K562 (cell line): ENCODE results near the gene TMEM178A. TPM values are rescaled to one million over a fixed set of nuclear protein-coding genes. Genes with fewer than 3 reads are reported as not detected.

Experiments
- ATAC-seq: fragments of 200-7000 bp; cut with Tn5 transposase; 3 replicates; pipeline ENCODE4 v1.9.1; 2020; ENCODE audit warnings: moderate library complexity
- BruUV-seq: library from RNA; stranded (reverse); fragments of 400-500 nt; replicated peaks from 2 replicates; lab custom pipeline; 2021; lab: Mats Ljungman, UMichigan
- CTCF ChIA-PET: fragments of 300-600 bp; formaldehyde crosslinking; extraction: SDS; loops from one replicate; lab custom pipeline; 2021; ENCODE audit warnings: low intra/inter-chr PET ratio; lab: Yijun Ruan, JAX
- POLR2A ChIA-PET: fragments of 300-600, 350-650 bp; sonication (Branson Sonifier 250); formaldehyde crosslinking; extraction: SDS; loops from one replicate; lab custom pipeline; 2021; ENCODE audit warnings: antibody characterized with exemption, inconsistent platforms; lab: Yijun Ruan, JAX
- DNase-seq, 4 experiments: peaks; one replicate each; pipeline versions ENCODE4 v3.0.0 to v3.0.0-alpha.2; 2011 to 2018; ENCODE audit warnings: low spot score in 3 of 4, mixed read lengths in 3 of 4; ENCODE audit errors: extremely low read depth in 1 of 4
- FAIRE-seq: peaks from 2 replicates; lab custom pipeline; 2011; peaks lifted over from hg19 to GRCh38; lab: Jason Lieb, UNC
- H2AFZ ChIP-seq: 2 replicates; pipeline ENCODE4 v1.6.0; 2011; ENCODE audit warnings: low read depth, low read length, control low read depth, inconsistent platforms
- H3K27ac ChIP-seq: fragments of 200-600 bp; 3 replicates; pipeline ENCODE4 v1.8.0; 2011; ENCODE audit warnings: low read depth, mild to moderate bottlenecking, control low read depth, inconsistent platforms, low read length, moderate library complexity, mixed read lengths; ENCODE audit errors: extremely low read depth
- H3K27me3 ChIP-seq, 2 experiments: fragments of 300-600 bp in 1 of 2; 2 replicates in 1 of 2; 3 replicates in 1 of 2; pipeline versions ENCODE4 v1.6.0 to v1.8.0; 2011; ENCODE audit warnings: inconsistent platforms in 2 of 2, low read length in 2 of 2, mild to moderate bottlenecking in 1 of 2, mixed read lengths in 1 of 2, moderate library complexity in 1 of 2; ENCODE audit not compliant: control insufficient read depth in 2 of 2, insufficient read depth in 2 of 2
- H3K36me3 ChIP-seq: fragments of 300-600 bp; 3 replicates; pipeline ENCODE4 v1.8.0; 2011; ENCODE audit warnings: mild to moderate bottlenecking, low read length, inconsistent platforms; ENCODE audit not compliant: control insufficient read depth, insufficient read depth
- H3K4me1 ChIP-seq, 2 experiments: fragments of 200-600 bp in 1 of 2; replicated peaks in 1 of 2; 2 replicates in 1 of 2; 3 replicates in 1 of 2; pipeline versions ENCODE4 v1.5.1 to v1.8.0; 2011; ENCODE audit warnings: inconsistent platforms in 2 of 2, low read length in 2 of 2, mild to moderate bottlenecking in 1 of 2, mixed read lengths in 1 of 2, moderate library complexity in 1 of 2; ENCODE audit not compliant: control insufficient read depth in 2 of 2, insufficient read depth in 2 of 2
- H3K4me2 ChIP-seq: 2 replicates; pipeline ENCODE4 v1.6.1; 2011; ENCODE audit warnings: low read length, control low read depth, inconsistent platforms, mixed read lengths; ENCODE audit not compliant: insufficient read depth
- H3K4me3 ChIP-seq: fragments of 200-600 bp; sonication (generic), shearing (Covaris generic); 2 replicates; pipeline ENCODE4 v1.5.1; 2016; ENCODE audit warnings: control low read depth, inconsistent platforms
- H3K79me2 ChIP-seq: fragments of 200-600 bp; 3 replicates; pipeline ENCODE4 v1.8.0; 2011; ENCODE audit warnings: low read length, inconsistent platforms; ENCODE audit not compliant: control insufficient read depth, insufficient read depth
- H3K9ac ChIP-seq, 2 experiments: 2 replicates each; pipeline versions ENCODE4 v1.6.0 to v1.6.1; 2011; ENCODE audit warnings: low read depth in 2 of 2, low read length in 2 of 2, control low read depth in 1 of 2, inconsistent platforms in 1 of 2, mild to moderate bottlenecking in 1 of 2, mixed read lengths in 1 of 2; ENCODE audit not compliant: insufficient read depth in 1 of 2
- H3K9me1 ChIP-seq: one replicate; pipeline ENCODE4 v1.6.0; 2011; ENCODE audit warnings: inconsistent platforms, mild to moderate bottlenecking, low read length, moderate library complexity; ENCODE audit not compliant: control insufficient read depth, insufficient read depth
- H3K9me3 ChIP-seq: replicated peaks from 2 replicates; pipeline ENCODE4 v1.5.1; 2011; ENCODE audit warnings: low read depth, low read length, inconsistent platforms; ENCODE audit not compliant: control insufficient read depth, insufficient read depth
- H4K20me1 ChIP-seq: replicated peaks from 2 replicates; pipeline ENCODE4 v1.6.1; 2011; ENCODE audit warnings: low read length, inconsistent platforms, mixed read lengths; ENCODE audit not compliant: control insufficient read depth, insufficient read depth
- ARID1B ChIP-seq: fragments of 450-650 bp; IDR thresholded peaks from 2 replicates; pipeline ENCODE4 v1.6.1; 2016; ENCODE audit warnings: antibody characterized with exemption, mild to moderate bottlenecking, inconsistent platforms
- ARID3A ChIP-seq: IDR thresholded peaks from 2 replicates; pipeline ENCODE4 v1.6.1; 2012; ENCODE audit warnings: low read depth, low read length, improper control_type of control experiment, borderline replicate concordance
- CBX1 ChIP-seq: sonication (generic); IDR thresholded peaks from 2 replicates; pipeline ENCODE4 v1.6.1; 2016; ENCODE audit warnings: antibody characterized with exemption, low read depth, mild to moderate bottlenecking
- E2F3 ChIP-seq: fragments of 250-450 bp; sonication (Bioruptor Pico); IDR thresholded peaks from 2 replicates; pipeline ENCODE4 v1.4.0; 2020; ENCODE audit warnings: mild to moderate bottlenecking
- ELK1 ChIP-seq: sonication (generic); formaldehyde crosslinking; IDR thresholded peaks from 2 replicates; pipeline ENCODE4 v1.8.1; 2022; ENCODE audit warnings: missing genetic modification reagents
- ILF3 ChIP-seq: fragments of 450-650 bp; IDR thresholded peaks from 2 replicates; pipeline ENCODE4 v1.6.1; 2018; ENCODE audit warnings: antibody characterized with exemption, mild to moderate bottlenecking, moderate library complexity, borderline replicate concordance
- JUN ChIP-seq, 2 experiments: sonication (generic) in 1 of 2; formaldehyde crosslinking in 1 of 2; IDR thresholded peaks; 2 replicates each; pipeline versions ENCODE4 v1.6.1 to v1.8.0; 2012 to 2022; ENCODE audit warnings: borderline replicate concordance in 2 of 2, mild to moderate bottlenecking in 2 of 2, improper control_type of control experiment in 1 of 2, low read depth in 1 of 2, low read length in 1 of 2, missing genetic modification reagents in 1 of 2
- LEF1 ChIP-seq: fragments of 450-650 bp; IDR thresholded peaks from 2 replicates; pipeline ENCODE4 v1.6.1; 2016; ENCODE audit warnings: mild to moderate bottlenecking
- MBD1 ChIP-seq: fragments of 250-450 bp; sonication (Bioruptor Pico); IDR thresholded peaks from 2 replicates; pipeline ENCODE4 v1.8.0; 2022; ENCODE audit warnings: inconsistent platforms
- MCM2 ChIP-seq: fragments of 450-650 bp; IDR thresholded peaks from 2 replicates; pipeline ENCODE4 v1.6.1; 2017; ENCODE audit warnings: low read depth, mild to moderate bottlenecking
- PTRF ChIP-seq: fragments of 450-650 bp; IDR thresholded peaks from 2 replicates; pipeline ENCODE4 v1.6.1; 2016; ENCODE audit warnings: mild to moderate bottlenecking, missing genetic modification characterization, missing compliant biosample characterization
- RBM34 ChIP-seq: fragments of 200-400 bp; formaldehyde crosslinking; IDR thresholded peaks from 2 replicates; pipeline ENCODE4 v1.6.1; 2018; ENCODE audit warnings: low read length, borderline replicate concordance; ENCODE audit not compliant: insufficient read depth
- TCF15 ChIP-seq: fragments of 250-450 bp; sonication (Bioruptor Pico); IDR thresholded peaks from 2 replicates; pipeline ENCODE4 v1.8.0; 2022; ENCODE audit warnings: moderate library complexity, mild to moderate bottlenecking, inconsistent platforms
- XRCC5 ChIP-seq: fragments of 200-400 bp; formaldehyde crosslinking; IDR thresholded peaks from 2 replicates; pipeline ENCODE4 v1.6.1; 2017; ENCODE audit warnings: low read depth, mild to moderate bottlenecking, low read length
- ZNF24 ChIP-seq: fragments of 450-650 bp; IDR thresholded peaks from 2 replicates; pipeline ENCODE4 v1.6.1; 2016
- ZNF444 ChIP-seq: fragments of 250-450 bp; sonication (Bioruptor Pico); IDR thresholded peaks from 2 replicates; pipeline ENCODE4 v1.4.0; 2020; ENCODE audit warnings: mild to moderate bottlenecking, moderate library complexity
- WGBS: fragments of 100-300 bp; shearing (Covaris generic); methylation state at CpG from one replicate; pipeline ENCODE4 v1.1.6; 2016; ENCODE audit warnings: low coverage, mixed read lengths; ENCODE audit not compliant: insufficient coverage; ENCODE audit errors: missing lambda C conversion rate; 5-methylcytosine and 5-hydroxymethylcytosine counted together
- in situ Hi-C: fragments of 300-500 bp; cut with MboI; formaldehyde crosslinking; loops from 4 replicates; pipeline ENCODE4 v1.15.0; 2018; ENCODE audit warnings: inconsistent platforms, mixed read lengths
- intact Hi-C: fragments of 100-400 bp; cut with micrococcal nuclease; formaldehyde crosslinking; loops from 2 replicates; pipeline ENCODE4 v1.14.2; 2022
- polyA plus RNA-seq, 8 experiments: library from polyadenylated mRNA; depleted of rRNA in 4 of 8; stranded (reverse) in 5 of 8; unstranded in 3 of 8; fragments of >200 nt; fragmentation: Nextera tagmentation in 2 of 8; fragmentation: Illumina TruSeq in 1 of 8; extraction: Ambion mirVana in 2 of 8; extraction: Trizol in 1 of 8; gene quantifications; 2 replicates each; pipeline versions ENCODE4 v1.2.1 to v1.2.3, GENCODE V29; 2011 to 2014; ENCODE audit warnings: inconsistent platforms in 1 of 8, missing spikeins in 1 of 8
- total RNA-seq, 7 experiments: library from RNA; depleted of rRNA in 6 of 7; stranded (reverse); fragments of >200 nt in 6 of 7; fragmentation: Illumina TruSeq in 2 of 7; extraction: Trizol in 2 of 7; gene quantifications; 2 replicates each; pipeline versions ENCODE4 v1.2.1 to v1.2.3, GENCODE V29; 2011 to 2021; ENCODE audit warnings: low replicate concordance in 1 of 7

The TMEM178A gene
- total and polyA plus RNA-seq, 9 of the 15 experiments (the other 6 are each of a cell fraction or from before 2014, with no cell fraction given): 0.04 to 0.17 TPM; not detected in 7

- in situ Hi-C loops: no loop called here
- no peaks in the 10 kb centered on the region for H3K4me1 ChIP-seq
- no peaks in the 10 kb centered on the region for H3K9me3 ChIP-seq
- DNase-seq (no peak), FAIRE-seq (no peak), ATAC-seq (no peak)
- CTCF ChIA-PET: no interaction called here
- POLR2A ChIA-PET: no interaction called here
- H3K27me3 ChIP-seq: peaks cover 2 to 3% of the 10 kb centered on the region in 2 experiments; a peak in 3 of 5 replicates
- no peak overlapping the region for H3K4me3 ChIP-seq
- H4K20me1 ChIP-seq: no peaks in the 10 kb centered on the region
- H3K4me2 ChIP-seq: no peak overlapping the region
- H3K79me2 ChIP-seq: no peaks in the 10 kb centered on the region
- WGBS: 0% methylated on average over 2 of the region's 2 CpGs
- no peak overlapping the region for H2AFZ ChIP-seq
- intact Hi-C loops: no loop called here
- no peaks in the 10 kb centered on the region for H3K36me3 ChIP-seq
- no peak for TF ChIP-seq MBD1 (CRISPR knock-in tag)
- no peak for TF ChIP-seq E2F3 (CRISPR knock-in tag)
- no peak for TF ChIP-seq JUN (IDR thresholded peaks at IDR 0.05; ENCODE audit: borderline replicate concordance, low read depth, low read length)
- TF ChIP-seq JUN (CRISPR knock-in tag; IDR thresholded peaks at IDR 0.05; ENCODE audit: borderline replicate concordance): no peak
- no peak for TF ChIP-seq MCM2
- TF ChIP-seq ELK1 (CRISPR knock-in tag): no peak
- no peak for TF ChIP-seq LEF1
- no peak for TF ChIP-seq TCF15 (CRISPR knock-in tag)
- TF ChIP-seq ARID1B: no peak
- no peak for TF ChIP-seq XRCC5
- no peak for TF ChIP-seq ZNF444 (CRISPR knock-in tag)
- no peak for TF ChIP-seq ARID3A
- no peak for TF ChIP-seq ILF3
- no peak for TF ChIP-seq PTRF
- TF ChIP-seq ZNF24: no peak
- no peak for TF ChIP-seq RBM34
- TF ChIP-seq CBX1: no peak
- H3K9ac ChIP-seq: no peak overlapping the region
- BruUV-seq: no TSS peak
- no peak overlapping the region for H3K27ac ChIP-seq
- no peaks in the 10 kb centered on the region for H3K9me1 ChIP-seq
Measured at GRCh38 chr2:39645826-39646225, 19.9 kb upstream of the TMEM178A start.
